Lung (tissue), 12 donors: ENCODE measurements around the gene DCAF4. TPM values are rescaled to one million over a fixed set of nuclear protein-coding genes. Genes with fewer than 3 reads are reported as not detected.

Experiments
- ATAC-seq: fragments of 200-7000 bp; cut with Tn5 transposase; one replicate; pipeline ENCODE4 v1.9.1; 2020; ENCODE audit warnings: moderate number of reproducible peaks; ENCODE audit not compliant: insufficient read depth, low FRiP score
- DNase-seq, 3 donors: peaks; one replicate each; pipeline ENCODE4 v3.0.0-alpha.2; 2013 to 2017
- H3K27ac ChIP-seq, 2 donors: one replicate each; pipeline ENCODE4 v1.5.1; 2013; ENCODE audit warnings: mild to moderate bottlenecking in 2 of 2, moderate library complexity in 2 of 2, control low read depth in 1 of 2, inconsistent platforms in 1 of 2, low read depth in 1 of 2, low read length in 1 of 2
- H3K27me3 ChIP-seq, 3 donors: one replicate each; pipeline ENCODE4 v1.5.1; 2013; ENCODE audit warnings: low read length in 2 of 3; ENCODE audit not compliant: control insufficient read depth in 3 of 3, insufficient read depth in 3 of 3
- H3K36me3 ChIP-seq, 4 donors: one replicate each; pipeline ENCODE4 v1.5.1; 2013; ENCODE audit warnings: low read length in 4 of 4, mild to moderate bottlenecking in 1 of 4, moderate library complexity in 1 of 4; ENCODE audit not compliant: control insufficient read depth in 4 of 4, insufficient read depth in 4 of 4
- H3K4me1 ChIP-seq, 5 donors: one replicate each; pipeline ENCODE4 v1.5.1; 2013; ENCODE audit warnings: low read length in 5 of 5, mild to moderate bottlenecking in 2 of 5, moderate library complexity in 1 of 5; ENCODE audit not compliant: control insufficient read depth in 5 of 5, insufficient read depth in 5 of 5
- H3K4me3 ChIP-seq: one replicate; pipeline ENCODE4 v1.5.1; 2013; ENCODE audit warnings: mild to moderate bottlenecking, control low read depth, moderate library complexity
- H3K9ac ChIP-seq, 2 donors: one replicate each; pipeline ENCODE4 v1.5.1; 2013; ENCODE audit warnings: low read length in 2 of 2, control low read depth in 1 of 2; ENCODE audit not compliant: insufficient read depth in 1 of 2
- H3K9me3 ChIP-seq, 4 donors: one replicate each; pipeline ENCODE4 v1.5.1; 2013; ENCODE audit warnings: low read length in 3 of 4, mild to moderate bottlenecking in 1 of 4, moderate library complexity in 1 of 4; ENCODE audit not compliant: control insufficient read depth in 4 of 4, insufficient read depth in 3 of 4
- WGBS, 2 donors: extraction: QIAGEN DNeasy Blood & Tissue Kit; methylation state at CpG; one replicate each; pipeline ENCODE4 v1.1.7; 2013; 5-methylcytosine and 5-hydroxymethylcytosine counted together
- polyA plus RNA-seq, 2 donors: library from polyadenylated mRNA; stranded (reverse); fragments of 200-250 nt; gene quantifications; one replicate each; pipeline ENCODE4 v1.2.1, GENCODE V29; 2013
- total RNA-seq, 2 donors: library from RNA; depleted of rRNA in 1 of 2; stranded (reverse); fragments of >200 nt in 1 of 2; gene quantifications; one replicate each; pipeline ENCODE4 v1.2.1, GENCODE V29; 2014 to 2021
- TF ChIP-seq, protein P1 (sequence below): IDR thresholded peaks from 2 replicates; pipeline ENCODE4 v1.5.1; 2012; ENCODE audit warnings: mild to moderate bottlenecking; ENCODE audit errors: control extremely low read depth, extremely low read depth
- donor health status: control.
- donor health status: control.
- donor health status: Bipolar disorder and iron deficiency.
- donor health status: healthy.
- donor health status: DM: yes; HTN: yes; CAD: no.

Gene DCAF4
- total and polyA plus RNA-seq, 4 donors, result 5.2 to 13.5 (median 11.2) TPM

DNA sequence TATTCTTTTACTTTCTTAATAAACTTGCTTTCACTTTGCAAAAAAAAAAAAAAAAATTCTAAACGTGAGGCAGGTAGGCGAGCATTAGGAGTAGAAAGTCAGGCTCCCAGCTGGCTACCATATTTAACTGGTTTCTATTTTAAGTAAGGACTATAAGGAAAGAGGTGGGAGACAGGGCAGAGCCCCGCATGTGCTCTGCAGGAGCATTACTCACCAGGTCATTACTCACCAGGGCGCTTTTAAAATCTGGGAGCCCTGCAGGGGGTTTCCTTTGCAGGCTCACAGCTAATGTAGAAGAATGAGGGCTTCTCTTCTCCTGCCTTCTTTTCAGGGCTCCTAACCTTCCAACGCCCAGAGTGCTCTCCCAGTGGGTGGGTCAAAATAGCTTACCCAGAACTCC lies 18.4 kb upstream of the DCAF4 start:
- H3K9me3 ChIP-seq, result no peaks in the 10 kb centered on the region
- H3K27ac ChIP-seq, result peak overlapping the region in 1 of 2 donors; percentile 3
- no peak for ATAC-seq
- H3K9ac ChIP-seq, result no peak overlapping the region
- no peak for DNase-seq
- H3K36me3 ChIP-seq, result no peaks in the 10 kb centered on the region
- WGBS, 2 donors, result 58 to 74% methylated on average over 5 of the region's 5 CpGs
- no peaks in the 10 kb centered on the region for H3K27me3 ChIP-seq
- H3K4me3 ChIP-seq, result no peak overlapping the region
- peaks cover 0 to 13% (median 5%) of the 10 kb centered on the region in 5 donors for H3K4me1 ChIP-seq
- TF ChIP-seq, protein P1, sequence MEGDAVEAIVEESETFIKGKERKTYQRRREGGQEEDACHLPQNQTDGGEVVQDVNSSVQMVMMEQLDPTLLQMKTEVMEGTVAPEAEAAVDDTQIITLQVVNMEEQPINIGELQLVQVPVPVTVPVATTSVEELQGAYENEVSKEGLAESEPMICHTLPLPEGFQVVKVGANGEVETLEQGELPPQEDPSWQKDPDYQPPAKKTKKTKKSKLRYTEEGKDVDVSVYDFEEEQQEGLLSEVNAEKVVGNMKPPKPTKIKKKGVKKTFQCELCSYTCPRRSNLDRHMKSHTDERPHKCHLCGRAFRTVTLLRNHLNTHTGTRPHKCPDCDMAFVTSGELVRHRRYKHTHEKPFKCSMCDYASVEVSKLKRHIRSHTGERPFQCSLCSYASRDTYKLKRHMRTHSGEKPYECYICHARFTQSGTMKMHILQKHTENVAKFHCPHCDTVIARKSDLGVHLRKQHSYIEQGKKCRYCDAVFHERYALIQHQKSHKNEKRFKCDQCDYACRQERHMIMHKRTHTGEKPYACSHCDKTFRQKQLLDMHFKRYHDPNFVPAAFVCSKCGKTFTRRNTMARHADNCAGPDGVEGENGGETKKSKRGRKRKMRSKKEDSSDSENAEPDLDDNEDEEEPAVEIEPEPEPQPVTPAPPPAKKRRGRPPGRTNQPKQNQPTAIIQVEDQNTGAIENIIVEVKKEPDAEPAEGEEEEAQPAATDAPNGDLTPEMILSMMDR, result no peak

- no peak overlapping the region for H3K4me3 ChIP-seq
- no peak overlapping the region for H3K9ac ChIP-seq
- peaks cover 0 to 13% (median 5%) of the 10 kb centered on the region in 5 donors for H3K4me1 ChIP-seq
- H3K27me3 ChIP-seq, result no peaks in the 10 kb centered on the region
- ATAC-seq (no peak), DNase-seq (peak in 2 of 3 donors; percentile 30 to 66)
- 52 to 81% methylated on average over 5 of the region's 5 CpGs for WGBS, 2 donors
- TF ChIP-seq, protein P1, result no peak
- H3K36me3 ChIP-seq, result no peaks in the 10 kb centered on the region
- H3K9me3 ChIP-seq, result no peaks in the 10 kb centered on the region
- no peak overlapping the region for H3K27ac ChIP-seq
Measured at GRCh38 chr14:72909163-72909562, 17.1 kb upstream of the DCAF4 start.

- TF ChIP-seq, protein P1, result no peak
Measured at GRCh38 chr14:72913809-72914208, 12.5 kb upstream of the DCAF4 start.

GRCh38 chr14:72916174-72916573 lies 10.1 kb upstream of the DCAF4 start:
- Histone ChIP-seq H3K27me3 (no peaks in the 10 kb centered on the region), H3K9me3 (no peaks in the 10 kb centered on the region), H3K4me1 (peaks cover 0 to 10% (median 0%) of the 10 kb centered on the region in 5 donors), H3K9ac (no peak overlapping the region), H3K36me3 (no peaks in the 10 kb centered on the region), H3K27ac (no peak overlapping the region), H3K4me3 (no peak overlapping the region)
- TF ChIP-seq, protein P1, result no peak
- 55 to 69% methylated on average over 6 of the region's 6 CpGs for WGBS, 2 donors
- DNase-seq (no peak), ATAC-seq (no peak)

More at GRCh38 chr14:72913809-72914208, 12.5 kb upstream of the DCAF4 start:
- DNase-seq (no peak), ATAC-seq (no peak)
- H3K9ac ChIP-seq, result no peak overlapping the region
- H3K36me3 ChIP-seq, result no peaks in the 10 kb centered on the region
- peaks cover 0 to 15% (median 8%) of the 10 kb centered on the region in 5 donors for H3K4me1 ChIP-seq
- no peak overlapping the region for H3K27ac ChIP-seq
- no peak overlapping the region for H3K4me3 ChIP-seq
- WGBS, 2 donors, result 30 to 31% methylated on average over 2 of the region's 2 CpGs
- no peaks in the 10 kb centered on the region for H3K27me3 ChIP-seq
- no peaks in the 10 kb centered on the region for H3K9me3 ChIP-seq
